ENCODE results near the gene HNRNPA3.
"Not testable (repeated sequence)": the region's sequence is repeated elsewhere in the genome, so short reads cannot be mapped to it uniquely, and the experiment has no call there.

HNRNPA3 gene

GRCh38 chr2:177212106-177212890 lies at the start of gene HNRNPA3:
Gene HNRNPA3 (plus strand): TSS chr2:177212794. CDS start chr2:177212800, 6 bp downstream.
- peak; percentile 87 for DNase-seq

GRCh38 chr2:177164131-177164530 lies 48.5 kb upstream of the HNRNPA3 start:
- DNase-seq = no peak

GRCh38 chr2:177164584-177165052 lies 48.0 kb upstream of the HNRNPA3 start:
- DNase-seq = no peak

GRCh38 chr2:177165061-177165583 lies 47.5 kb upstream of the HNRNPA3 start:
- no peak for DNase-seq

- no peak for DNase-seq
Measured at GRCh38 chr2:177165721-177166711, 46.6 kb upstream of the HNRNPA3 start.

GRCh38 chr2:177169810-177170514 lies 42.6 kb upstream of the HNRNPA3 start:
- DNase-seq = no peak

- no peak for DNase-seq
Measured at GRCh38 chr2:177171418-177171865, 41.2 kb upstream of the HNRNPA3 start.

GRCh38 chr2:177172034-177172880 lies 40.3 kb upstream of the HNRNPA3 start:
- no peak for DNase-seq

- no peak for DNase-seq
Measured at GRCh38 chr2:177174486-177174885, 38.1 kb upstream of the HNRNPA3 start.

GRCh38 chr2:177175917-177176668 lies 36.5 kb upstream of the HNRNPA3 start:
- no peak for DNase-seq

- DNase-seq = no peak
Measured at GRCh38 chr2:177178797-177179196, 33.8 kb upstream of the HNRNPA3 start.

GRCh38 chr2:177179227-177179626 lies 33.4 kb upstream of the HNRNPA3 start:
- DNase-seq = no peak

- not testable (repeated sequence) for DNase-seq
Measured at GRCh38 chr2:177179671-177180070, 32.9 kb upstream of the HNRNPA3 start.

- no peak for DNase-seq
Measured at GRCh38 chr2:177180269-177181000, 32.2 kb upstream of the HNRNPA3 start.

GRCh38 chr2:177183860-177184259 lies 28.7 kb upstream of the HNRNPA3 start:
- no peak for DNase-seq

- DNase-seq = no peak
Measured at GRCh38 chr2:177184606-177185005, 28.0 kb upstream of the HNRNPA3 start.

GRCh38 chr2:177186038-177186437 lies 26.6 kb upstream of the HNRNPA3 start:
- DNase-seq = not testable (repeated sequence)

GRCh38 chr2:177187631-177188312 lies 24.8 kb upstream of the HNRNPA3 start:
- no peak for DNase-seq

Measured in cortex of kidney (tissue), 1 donor.